K562 (cell line): Measurements from ENCODE around the gene CIAO2B. TPM values are rescaled to one million over a fixed set of nuclear protein-coding genes. Genes with fewer than 3 reads are reported as not detected.
A peak's percentile ranks its signal among the peaks of the same experiment; 100 is the strongest.

Source experiments
- CGGBP1 ChIP-seq: fragments of 250-450 bp; sonication (Bioruptor Pico); IDR thresholded peaks from 2 replicates; pipeline ENCODE4 v1.9.0; 2021; ENCODE audit warnings: mild to moderate bottlenecking
- CHD1 ChIP-seq: fragments of 200-600 bp; sonication (generic); IDR thresholded peaks from one replicate; pipeline ENCODE4 v1.6.1; 2012; ENCODE audit warnings: mild to moderate bottlenecking, moderate library complexity, low read length, inconsistent platforms
- CREB1 ChIP-seq, 2 experiments: sonication (generic) in 1 of 2; formaldehyde crosslinking in 1 of 2; IDR thresholded peaks; 2 replicates each; pipeline versions ENCODE4 v1.6.1 to v1.8.0; 2012 to 2022; ENCODE audit warnings: inconsistent platforms in 1 of 2, mild to moderate bottlenecking in 1 of 2, missing genetic modification reagents in 1 of 2, moderate library complexity in 1 of 2
- DDX20 ChIP-seq: fragments of 450-650 bp; IDR thresholded peaks from 2 replicates; pipeline ENCODE4 v1.6.1; 2016; ENCODE audit warnings: missing genetic modification characterization, low read depth, mild to moderate bottlenecking, missing compliant biosample characterization, moderate library complexity
- FOXK1 ChIP-seq: sonication (generic); formaldehyde crosslinking; IDR thresholded peaks from 2 replicates; pipeline ENCODE4 v1.8.0; 2022; ENCODE audit warnings: missing genetic modification reagents, mild to moderate bottlenecking, borderline replicate concordance
- HNRNPK ChIP-seq: fragments of 200-400 bp; formaldehyde crosslinking; IDR thresholded peaks from one replicate; pipeline ENCODE4 v1.6.1; 2018; ENCODE audit warnings: mild to moderate bottlenecking, low read depth, low read length; ENCODE audit not compliant: poor library complexity, severe bottlenecking
- HNRNPUL1 ChIP-seq: fragments of 200-400 bp; formaldehyde crosslinking; IDR thresholded peaks from 2 replicates; pipeline ENCODE4 v1.6.1; 2017; ENCODE audit warnings: low read length
- IRF1 ChIP-seq: sonication (generic); formaldehyde crosslinking; IDR thresholded peaks from 2 replicates; pipeline ENCODE4 v1.8.0; 2022; ENCODE audit warnings: missing genetic modification reagents, mild to moderate bottlenecking, borderline replicate concordance
- L3MBTL2 ChIP-seq: fragments of 450-650 bp; IDR thresholded peaks from 2 replicates; pipeline ENCODE4 v1.6.1; 2016; ENCODE audit warnings: mild to moderate bottlenecking, moderate library complexity
- NCOA1 ChIP-seq: fragments of 450-650 bp; IDR thresholded peaks from 2 replicates; pipeline ENCODE4 v1.6.1; 2016; ENCODE audit warnings: low read depth
- PPARD ChIP-seq: fragments of 250-450 bp; sonication (Bioruptor Pico); IDR thresholded peaks from 2 replicates; pipeline ENCODE4 v1.8.0; 2022; ENCODE audit warnings: inconsistent platforms, mild to moderate bottlenecking, moderate library complexity
- RFX5 ChIP-seq: IDR thresholded peaks from 2 replicates; pipeline ENCODE4 v1.6.1; 2011; ENCODE audit warnings: low read depth, mild to moderate bottlenecking, improper control_type of control experiment, low read length
- RFX7 ChIP-seq: fragments of 250-450 bp; sonication (Bioruptor Pico); IDR thresholded peaks from 2 replicates; pipeline ENCODE4 v1.5.1; 2021; ENCODE audit warnings: mild to moderate bottlenecking
- SMAD4 ChIP-seq: fragments of 250-450 bp; sonication (Bioruptor Pico); conservative IDR thresholded peaks from 2 replicates; pipeline ENCODE4 v1.8.0; 2021; ENCODE audit warnings: inconsistent platforms, mild to moderate bottlenecking, moderate library complexity
- TAF15 ChIP-seq: fragments of 200-400 bp; formaldehyde crosslinking; IDR thresholded peaks from 2 replicates; pipeline ENCODE4 v1.6.1; 2017; ENCODE audit warnings: mild to moderate bottlenecking, low read depth, low read length, moderate library complexity
- TAF7 ChIP-seq: fragments of 450-650 bp; IDR thresholded peaks from 2 replicates; pipeline ENCODE4 v1.6.1; 2016; ENCODE audit warnings: missing genetic modification characterization, missing compliant biosample characterization
- TCF7L2 ChIP-seq: fragments of 150-350 bp; IDR thresholded peaks from 2 replicates; pipeline ENCODE4 v1.6.1; 2016; ENCODE audit warnings: low read depth, mild to moderate bottlenecking, low read length, moderate library complexity
- TEAD4 ChIP-seq, 2 experiments: sonication (generic) in 1 of 2; formaldehyde crosslinking in 1 of 2; IDR thresholded peaks; 2 replicates each; pipeline versions ENCODE4 v1.6.1 to v1.8.0; 2012 to 2022; ENCODE audit warnings: borderline replicate concordance in 1 of 2, inconsistent platforms in 1 of 2, low read length in 1 of 2, mild to moderate bottlenecking in 1 of 2, missing genetic modification reagents in 1 of 2
- ZBTB12 ChIP-seq: fragments of 250-450 bp; sonication (Bioruptor Pico); IDR thresholded peaks from 2 replicates; pipeline ENCODE4 v1.4.0; 2020
- ZKSCAN1 ChIP-seq: fragments of 150-350 bp; IDR thresholded peaks from 2 replicates; pipeline ENCODE4 v1.6.1; 2016; ENCODE audit warnings: low read depth, low read length
- ZNF140 ChIP-seq: fragments of 250-450 bp; sonication (Bioruptor Pico); IDR thresholded peaks from 2 replicates; pipeline ENCODE4 v1.8.0; 2021; ENCODE audit warnings: moderate library complexity, mild to moderate bottlenecking, inconsistent platforms
- ZNF146 ChIP-seq: IDR thresholded peaks from one replicate; pipeline ENCODE4 v1.6.1; 2018; ENCODE audit warnings: missing compliant biosample characterization; ENCODE audit not compliant: unreplicated experiment
- ZNF584 ChIP-seq: fragments of 200-800 bp; sonication (Bioruptor generic); IDR thresholded peaks from 2 replicates; pipeline ENCODE4 v1.6.1; 2016; ENCODE audit warnings: low read depth, mild to moderate bottlenecking, missing genetic modification characterization, missing compliant biosample characterization
- ZNF699 ChIP-seq: fragments of 250-450 bp; sonication (Bioruptor Pico); IDR thresholded peaks from 2 replicates; pipeline ENCODE4 v1.8.0; 2021; ENCODE audit warnings: mild to moderate bottlenecking, moderate library complexity; ENCODE audit not compliant: insufficient replicate concordance
- polyA plus RNA-seq, 8 experiments: library from polyadenylated mRNA; depleted of rRNA in 4 of 8; stranded (reverse) in 5 of 8; unstranded in 3 of 8; fragments of >200 nt; fragmentation: Nextera tagmentation in 2 of 8; fragmentation: Illumina TruSeq in 1 of 8; extraction: Ambion mirVana in 2 of 8; extraction: Trizol in 1 of 8; gene quantifications; 2 replicates each; pipeline versions ENCODE4 v1.2.1 to v1.2.3, GENCODE V29; 2011 to 2014; ENCODE audit warnings: inconsistent platforms in 1 of 8, missing spikeins in 1 of 8
- total RNA-seq, 7 experiments: library from RNA; depleted of rRNA in 6 of 7; stranded (reverse); fragments of >200 nt in 6 of 7; fragmentation: Illumina TruSeq in 2 of 7; extraction: Trizol in 2 of 7; gene quantifications; 2 replicates each; pipeline versions ENCODE4 v1.2.1 to v1.2.3, GENCODE V29; 2011 to 2021; ENCODE audit warnings: low replicate concordance in 1 of 7

Gene CIAO2B
- total and polyA plus RNA-seq, 9 of the 15 experiments (the other 6 are each of a cell fraction or from before 2014, with no cell fraction given): 86.8 to 182 (median 113) TPM

- TF ChIP-seq TEAD4 (IDR thresholded peaks at IDR 0.05; ENCODE audit: low read length) (peak; percentile 56; the same call in 1 of the 2 replicates), TEAD4 (CRISPR knock-in tag; IDR thresholded peaks at IDR 0.05; ENCODE audit: borderline replicate concordance) (no peak), ZBTB12 (no peak), FOXK1 (no peak), ZKSCAN1 (no peak), IRF1 (CRISPR knock-in tag) (no peak), L3MBTL2 (peak; percentile 83), NCOA1 (peak; percentile 61), HNRNPUL1 (no peak), DDX20 (tag) (peak; percentile 61; the same call in 1 of the 2 replicates), TCF7L2 (no peak), ZNF584 (CRISPR knock-in tag) (0 out of 2 replicates have a peak, but pooled peaks have one; percentile 20), ZNF140 (CRISPR knock-in tag) (no peak), ZNF699 (no peak), HNRNPK (no peak), ZNF146 (CRISPR knock-in tag) (no peak), PPARD (no peak), TAF15 (no peak), RFX5 (no peak), RFX7 (CRISPR knock-in tag) (no peak), CREB1 (IDR thresholded peaks at IDR 0.05) (no peak), CREB1 (CRISPR knock-in tag; IDR thresholded peaks at IDR 0.05) (no peak), CHD1 (peak; percentile 68), TAF7 (tag) (no peak), SMAD4 (CRISPR knock-in tag) (peak; percentile 61; the same call in 1 of the 2 replicates), CGGBP1 (CRISPR knock-in tag) (no peak)
Observed at GRCh38 chr16:66899945-66900710, 34.1 kb downstream of the CIAO2B start (continued).
